ENCODE measurements around the gene DPP6.

DNA sequence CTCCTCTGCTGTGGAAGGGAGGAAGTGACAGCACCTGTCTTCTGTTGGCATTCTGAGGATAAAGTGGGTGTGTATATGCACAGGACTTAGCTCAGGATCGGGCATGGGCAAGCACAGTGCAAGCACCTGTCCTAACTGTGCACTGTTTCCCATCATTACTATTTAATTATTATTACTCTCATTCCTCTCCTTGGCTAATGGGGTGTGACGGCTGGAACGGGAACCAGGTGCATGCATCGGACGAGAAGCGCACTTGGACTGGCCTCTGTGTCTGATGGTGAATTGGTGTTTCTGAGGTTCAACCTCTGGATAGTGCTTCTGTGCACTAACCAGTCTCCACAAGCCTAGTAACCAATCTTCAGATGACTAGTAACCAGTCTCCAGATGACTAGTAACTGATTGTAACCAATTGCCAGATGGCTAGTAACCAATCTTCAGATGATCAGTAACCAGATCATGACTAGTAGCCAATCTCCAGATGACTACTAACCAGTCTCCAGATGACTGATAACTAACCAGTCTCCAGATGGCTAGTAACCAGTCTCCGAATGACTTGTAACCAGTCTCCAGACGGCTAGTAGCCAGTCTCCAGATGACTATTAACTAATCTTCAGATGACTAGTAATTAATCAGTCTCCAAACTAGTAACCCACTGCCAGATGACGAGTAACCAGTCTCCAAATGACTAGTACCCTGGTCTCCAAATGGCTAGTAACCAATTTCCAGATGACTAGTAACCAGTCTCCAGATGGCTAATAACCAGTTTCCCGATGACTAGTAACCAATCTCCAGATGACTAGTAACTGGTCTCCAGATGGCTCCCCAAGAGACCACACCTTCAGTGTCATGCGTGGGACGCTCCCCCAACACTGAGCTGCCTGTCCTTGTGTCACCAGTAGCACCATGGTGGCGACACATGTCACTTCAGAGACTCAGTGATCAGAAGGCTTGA, 864.9 kb downstream of the DPP6 start:
- TF ChIP-seq, protein P1, sequence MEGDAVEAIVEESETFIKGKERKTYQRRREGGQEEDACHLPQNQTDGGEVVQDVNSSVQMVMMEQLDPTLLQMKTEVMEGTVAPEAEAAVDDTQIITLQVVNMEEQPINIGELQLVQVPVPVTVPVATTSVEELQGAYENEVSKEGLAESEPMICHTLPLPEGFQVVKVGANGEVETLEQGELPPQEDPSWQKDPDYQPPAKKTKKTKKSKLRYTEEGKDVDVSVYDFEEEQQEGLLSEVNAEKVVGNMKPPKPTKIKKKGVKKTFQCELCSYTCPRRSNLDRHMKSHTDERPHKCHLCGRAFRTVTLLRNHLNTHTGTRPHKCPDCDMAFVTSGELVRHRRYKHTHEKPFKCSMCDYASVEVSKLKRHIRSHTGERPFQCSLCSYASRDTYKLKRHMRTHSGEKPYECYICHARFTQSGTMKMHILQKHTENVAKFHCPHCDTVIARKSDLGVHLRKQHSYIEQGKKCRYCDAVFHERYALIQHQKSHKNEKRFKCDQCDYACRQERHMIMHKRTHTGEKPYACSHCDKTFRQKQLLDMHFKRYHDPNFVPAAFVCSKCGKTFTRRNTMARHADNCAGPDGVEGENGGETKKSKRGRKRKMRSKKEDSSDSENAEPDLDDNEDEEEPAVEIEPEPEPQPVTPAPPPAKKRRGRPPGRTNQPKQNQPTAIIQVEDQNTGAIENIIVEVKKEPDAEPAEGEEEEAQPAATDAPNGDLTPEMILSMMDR (conservative IDR thresholded peaks at IDR 0.05; ENCODE audit: low read depth, low read length) = no peak
- TF ChIP-seq EZH2 (IDR thresholded peaks at IDR 0.05; ENCODE audit: low read length, unreplicated experiment) = no peak
